Neural crest cell (in vitro differentiated cells): ENCODE data around the gene AFAP1. TPM values are rescaled to one million over a fixed set of nuclear protein-coding genes. Genes with fewer than 3 reads are reported as not detected.

Experiments used
- DNase-seq: peaks from one replicate; pipeline ENCODE4 v3.0.0; 2021; ENCODE audit warnings: low read depth, mixed read lengths, low spot score
- H3K27ac Mint-ChIP-seq: one replicate; pipeline ENCODE4 v1.8.0; 2021; ENCODE audit warnings: mild to moderate bottlenecking, mixed read lengths; ENCODE audit not compliant: unreplicated experiment
- H3K27me3 Mint-ChIP-seq: 2 replicates; pipeline ENCODE4 v1.8.0; 2021; ENCODE audit warnings: low read depth, mild to moderate bottlenecking, mixed read lengths
- H3K36me3 Mint-ChIP-seq: 2 replicates; pipeline ENCODE4 v1.8.0; 2021; ENCODE audit warnings: low read depth, mild to moderate bottlenecking, mixed read lengths
- H3K4me1 Mint-ChIP-seq: 2 replicates; pipeline ENCODE4 v1.8.0; 2021; ENCODE audit warnings: mixed read lengths
- H3K4me3 Mint-ChIP-seq: one replicate; pipeline ENCODE4 v1.8.0; 2021; ENCODE audit warnings: mild to moderate bottlenecking, mixed read lengths
- H3K9me3 Mint-ChIP-seq: 2 replicates; pipeline ENCODE4 v1.8.0; 2021; ENCODE audit warnings: mixed read lengths
- CTCF ChIP-seq: fragments of 200-600 bp; sonication (generic); conservative IDR thresholded peaks from 2 replicates; pipeline ENCODE4 v1.5.0; 2021; ENCODE audit warnings: antibody characterized with exemption, mild to moderate bottlenecking
- total RNA-seq: library from RNA; stranded (reverse); gene quantifications from 2 replicates; pipeline ENCODE4 v1.2.1, GENCODE V29; 2021

Gene AFAP1
- total RNA-seq, 1 donor from 2014 or later, result 28.1 TPM

GRCh38 chr4:7837597-7838135 lies 102.0 kb downstream of the AFAP1 start:
- Mint-ChIP-seq H3K27ac (peak overlapping the region; percentile 1), H3K9me3 (peaks cover 4% of the 10 kb centered on the region), H3K4me3 (no peak overlapping the region), H3K27me3 (no peaks in the 10 kb centered on the region), H3K36me3 (peaks cover 16% of the 10 kb centered on the region), H3K4me1 (peaks cover 9% of the 10 kb centered on the region)
- DNase-seq, result no peak
- TF ChIP-seq CTCF, result no peak

- H3K4me1 Mint-ChIP-seq, result peaks cover 17% of the 10 kb centered on the region
- H3K36me3 Mint-ChIP-seq, result peaks cover 15% of the 10 kb centered on the region
- H3K9me3 Mint-ChIP-seq, result peaks cover 4% of the 10 kb centered on the region
- TF ChIP-seq CTCF, result no peak
- H3K4me3 Mint-ChIP-seq, result no peak overlapping the region
- H3K27me3 Mint-ChIP-seq, result no peaks in the 10 kb centered on the region
- no peak for DNase-seq
- no peak overlapping the region for H3K27ac Mint-ChIP-seq
These were observed 107.6 kb downstream of the AFAP1 start for GRCh38 chr4:7831858-7832730.

- Mint-ChIP-seq H3K4me1 (peaks cover 17% of the 10 kb centered on the region), H3K4me3 (no peak overlapping the region), H3K27ac (no peak overlapping the region), H3K9me3 (peaks cover 4% of the 10 kb centered on the region), H3K27me3 (no peaks in the 10 kb centered on the region), H3K36me3 (peaks cover 15% of the 10 kb centered on the region)
- DNase-seq, result no peak
- TF ChIP-seq CTCF, result no peak
These were observed 108.3 kb downstream of the AFAP1 start for GRCh38 chr4:7831330-7831729.

- no peak for TF ChIP-seq CTCF
- Mint-ChIP-seq H3K27ac (no peak overlapping the region), H3K4me3 (no peak overlapping the region), H3K27me3 (no peaks in the 10 kb centered on the region), H3K9me3 (peaks cover 4% of the 10 kb centered on the region), H3K36me3 (peaks cover 15% of the 10 kb centered on the region), H3K4me1 (peaks cover 17% of the 10 kb centered on the region)
- DNase-seq, result no peak
These were observed 108.9 kb downstream of the AFAP1 start for GRCh38 chr4:7830747-7831146.

- H3K36me3 Mint-ChIP-seq, result peaks cover 15% of the 10 kb centered on the region
- no peak for TF ChIP-seq CTCF
These were observed 109.7 kb downstream of the AFAP1 start for GRCh38 chr4:7829652-7830580.

More at GRCh38 chr4:7829652-7830580, 109.7 kb downstream of the AFAP1 start:
- DNase-seq, result no peak
- no peak overlapping the region for H3K4me3 Mint-ChIP-seq
- peaks cover 17% of the 10 kb centered on the region for H3K4me1 Mint-ChIP-seq
- H3K27me3 Mint-ChIP-seq, result no peaks in the 10 kb centered on the region
- no peak overlapping the region for H3K27ac Mint-ChIP-seq
- H3K9me3 Mint-ChIP-seq, result peaks cover 4% of the 10 kb centered on the region
